Trophoblast cell (in vitro differentiated cells and primary cell): Measurements from ENCODE around the gene KCTD8.

Experiments
- DNase-seq, 2 donors: peaks; one replicate each; pipeline ENCODE4 v3.0.0-alpha.2; 2016
- H2AFZ ChIP-seq: 2 replicates; pipeline ENCODE4 v1.6.1; 2013; ENCODE audit warnings: low read length, moderate library complexity, mild to moderate bottlenecking; ENCODE audit not compliant: insufficient read depth, poor library complexity
- H2AK5ac ChIP-seq: 2 replicates; pipeline ENCODE4 v1.6.1; 2013; ENCODE audit warnings: mild to moderate bottlenecking, low read length
- H2BK120ac ChIP-seq: 2 replicates; pipeline ENCODE4 v1.6.1; 2013; ENCODE audit warnings: low read length, mild to moderate bottlenecking, moderate library complexity; ENCODE audit not compliant: insufficient read depth, poor library complexity
- H2BK12ac ChIP-seq: 2 replicates; pipeline ENCODE4 v1.6.1; 2013; ENCODE audit warnings: mild to moderate bottlenecking, low read length, moderate library complexity
- H2BK5ac ChIP-seq: 2 replicates; pipeline ENCODE4 v1.6.1; 2013; ENCODE audit warnings: low read length, low read depth, moderate library complexity, mild to moderate bottlenecking; ENCODE audit not compliant: poor library complexity
- H3K14ac ChIP-seq: 2 replicates; pipeline ENCODE4 v1.6.1; 2013; ENCODE audit warnings: mild to moderate bottlenecking, low read length
- H3K18ac ChIP-seq: 2 replicates; pipeline ENCODE4 v1.6.1; 2013; ENCODE audit warnings: mild to moderate bottlenecking, low read length
- H3K23ac ChIP-seq: 2 replicates; pipeline ENCODE4 v1.6.1; 2013; ENCODE audit warnings: low read length
- H3K27ac ChIP-seq: 2 replicates; pipeline ENCODE4 v1.5.1; 2013; ENCODE audit warnings: low read depth, mild to moderate bottlenecking, inconsistent platforms, low read length, moderate library complexity
- H3K27me3 ChIP-seq: 2 replicates; pipeline ENCODE4 v1.6.1; 2013; ENCODE audit warnings: inconsistent platforms, mild to moderate bottlenecking, low read length, moderate library complexity; ENCODE audit not compliant: insufficient read depth
- H3K36me3 ChIP-seq, 2 experiments: 1 replicate in 1 of 2; 2 replicates in 1 of 2; pipeline ENCODE4 v1.6.1; 2013; ENCODE audit warnings: low read length in 2 of 2, mild to moderate bottlenecking in 2 of 2, moderate library complexity in 1 of 2; ENCODE audit not compliant: insufficient read depth in 2 of 2, control insufficient read depth in 1 of 2
- H3K4ac ChIP-seq: 2 replicates; pipeline ENCODE4 v1.6.1; 2013; ENCODE audit warnings: low read depth, mild to moderate bottlenecking, low read length, moderate library complexity
- H3K4me1 ChIP-seq, 2 experiments: 1 replicate in 1 of 2; 2 replicates in 1 of 2; pipeline ENCODE4 v1.6.1; 2013; ENCODE audit warnings: low read length in 2 of 2, mild to moderate bottlenecking in 2 of 2, moderate library complexity in 1 of 2; ENCODE audit not compliant: insufficient read depth in 2 of 2, control insufficient read depth in 1 of 2
- H3K4me2 ChIP-seq: 2 replicates; pipeline ENCODE4 v1.6.1; 2013; ENCODE audit warnings: inconsistent platforms, mild to moderate bottlenecking, low read length, moderate library complexity
- H3K4me3 ChIP-seq: 2 replicates; pipeline ENCODE4 v1.5.1; 2013; ENCODE audit warnings: mild to moderate bottlenecking, low read depth, low read length, inconsistent platforms
- H3K79me1 ChIP-seq: one replicate; pipeline ENCODE4 v1.6.1; 2013; ENCODE audit warnings: low read length
- H3K79me2 ChIP-seq: 2 replicates; pipeline ENCODE4 v1.6.1; 2013; ENCODE audit warnings: low read length, mild to moderate bottlenecking; ENCODE audit not compliant: control insufficient read depth, insufficient read depth, poor library complexity
- H3K9ac ChIP-seq: 2 replicates; pipeline ENCODE4 v1.6.1; 2013; ENCODE audit warnings: mild to moderate bottlenecking, low read length
- H3K9me3 ChIP-seq: 2 replicates; pipeline ENCODE4 v1.6.1; 2013; ENCODE audit warnings: low read depth, mild to moderate bottlenecking, control low read depth, inconsistent platforms, low read length; ENCODE audit not compliant: insufficient read depth
- H4K12ac ChIP-seq: 2 replicates; pipeline ENCODE4 v1.6.1; 2013; ENCODE audit warnings: low read depth, mild to moderate bottlenecking, low read length, moderate library complexity
- H4K8ac ChIP-seq: 2 replicates; pipeline ENCODE4 v1.6.1; 2013; ENCODE audit warnings: low read depth, mild to moderate bottlenecking, low read length, moderate library complexity
- H4K91ac ChIP-seq: one replicate; pipeline ENCODE4 v1.6.1; 2013; ENCODE audit warnings: low read depth, mild to moderate bottlenecking, low read length, moderate library complexity
- WGBS: extraction: QIAGEN DNeasy Blood & Tissue Kit; methylation state at CpG from one replicate; pipeline ENCODE4 v1.1.7; 2013; ENCODE audit warnings: missing lambda C conversion rate; ENCODE audit not compliant: insufficient read length, insufficient coverage; ENCODE audit errors: extremely low coverage; 5-methylcytosine and 5-hydroxymethylcytosine counted together

Gene KCTD8

GRCh38 chr4:44147571-44148075, 301.0 kb downstream of the KCTD8 start:
- no CpG with 5 or more reads among the region's 1 CpG for WGBS
- H3K4me2 ChIP-seq: no peak overlapping the region

GRCh38 chr4:44146516-44146915, 302.1 kb downstream of the KCTD8 start:
- Histone ChIP-seq H3K36me3 (no peaks in the 10 kb centered on the region), H2BK12ac (no peak overlapping the region), H2AK5ac (no peak overlapping the region), H3K79me2 (no peaks in the 10 kb centered on the region), H3K4me2 (no peak overlapping the region), H3K4me3 (no peak overlapping the region), H4K12ac (no peak overlapping the region), H2BK120ac (no peak overlapping the region), H3K27me3 (no peaks in the 10 kb centered on the region), H3K79me1 (no peaks in the 10 kb centered on the region), H3K9ac (no peak overlapping the region), H3K27ac (no peak overlapping the region), H4K8ac (no peak overlapping the region), H3K18ac (no peak overlapping the region), H3K9me3 (no peaks in the 10 kb centered on the region), H3K14ac (no peak overlapping the region), H2AFZ (no peak overlapping the region), H4K91ac (no peak overlapping the region), H3K4ac (no peak overlapping the region), H3K4me1 (peaks cover 0 to 2% of the 10 kb centered on the region in 2 experiments), H3K23ac (no peak overlapping the region), H2BK5ac (no peak overlapping the region)
- DNase-seq: no peak
- whole genome bisulfite sequencing: no CpG with 5 or more reads among the region's 1 CpG

More at GRCh38 chr4:44147571-44148075, 301.0 kb downstream of the KCTD8 start:
- Histone ChIP-seq H3K4me1 (peaks cover 0 to 2% of the 10 kb centered on the region in 2 experiments), H3K4ac (no peak overlapping the region), H3K9ac (no peak overlapping the region), H2AK5ac (no peak overlapping the region), H2AFZ (no peak overlapping the region), H4K91ac (no peak overlapping the region), H3K27ac (no peak overlapping the region), H3K27me3 (no peaks in the 10 kb centered on the region), H2BK120ac (no peak overlapping the region), H2BK5ac (no peak overlapping the region), H3K79me1 (no peaks in the 10 kb centered on the region), H4K12ac (no peak overlapping the region), H3K23ac (no peak overlapping the region), H3K36me3 (no peaks in the 10 kb centered on the region), H3K14ac (no peak overlapping the region), H4K8ac (no peak overlapping the region), H2BK12ac (no peak overlapping the region), H3K18ac (no peak overlapping the region), H3K4me3 (no peak overlapping the region), H3K9me3 (no peaks in the 10 kb centered on the region), H3K79me2 (no peaks in the 10 kb centered on the region)
- peak in 1 of 2 donors; percentile 22 for DNase-seq

GRCh38 chr4:44145868-44146267, 302.7 kb downstream of the KCTD8 start:
- no peak overlapping the region for H4K8ac ChIP-seq
- no peaks in the 10 kb centered on the region for H3K27me3 ChIP-seq
- no peak overlapping the region for H3K9ac ChIP-seq
- H2AFZ ChIP-seq: no peak overlapping the region
- no peak overlapping the region for H4K12ac ChIP-seq
- H3K4me3 ChIP-seq: no peak overlapping the region
- no peak overlapping the region for H3K27ac ChIP-seq
- no peak overlapping the region for H3K4me2 ChIP-seq
- peaks cover 0 to 2% of the 10 kb centered on the region in 2 experiments for H3K4me1 ChIP-seq
- H3K9me3 ChIP-seq: no peaks in the 10 kb centered on the region
- no peak overlapping the region for H2BK5ac ChIP-seq
- no peak overlapping the region for H2BK120ac ChIP-seq
- no peaks in the 10 kb centered on the region for H3K79me1 ChIP-seq
- H4K91ac ChIP-seq: no peak overlapping the region
- no peak overlapping the region for H2AK5ac ChIP-seq
- H3K23ac ChIP-seq: no peak overlapping the region
- DNase-seq: peak in 1 of 2 donors; percentile 28
- no peaks in the 10 kb centered on the region for H3K79me2 ChIP-seq
- no peaks in the 10 kb centered on the region for H3K36me3 ChIP-seq
- H3K14ac ChIP-seq: no peak overlapping the region
- H3K18ac ChIP-seq: no peak overlapping the region
- no peak overlapping the region for H2BK12ac ChIP-seq
- no peak overlapping the region for H3K4ac ChIP-seq

GRCh38 chr4:44132526-44132925, 316.1 kb downstream of the KCTD8 start:
- H2AFZ ChIP-seq: no peak overlapping the region

More at GRCh38 chr4:44132526-44132925, 316.1 kb downstream of the KCTD8 start:
- H4K91ac ChIP-seq: no peak overlapping the region
- no CpG with 5 or more reads among the region's 1 CpG for WGBS
- H3K4me3 ChIP-seq: no peak overlapping the region
- H4K8ac ChIP-seq: no peak overlapping the region
- H3K4me1 ChIP-seq: no peaks in the 10 kb centered on the region
- H3K23ac ChIP-seq: no peak overlapping the region
- no peaks in the 10 kb centered on the region for H3K9me3 ChIP-seq
- no peak overlapping the region for H3K14ac ChIP-seq
- H4K12ac ChIP-seq: no peak overlapping the region
- no peaks in the 10 kb centered on the region for H3K79me1 ChIP-seq
- no peaks in the 10 kb centered on the region for H3K27me3 ChIP-seq
- H3K18ac ChIP-seq: no peak overlapping the region
- H2AK5ac ChIP-seq: no peak overlapping the region
- H3K4ac ChIP-seq: no peak overlapping the region
- DNase-seq: no peak
- no peaks in the 10 kb centered on the region for H3K79me2 ChIP-seq
- no peak overlapping the region for H2BK120ac ChIP-seq
- H3K9ac ChIP-seq: no peak overlapping the region
- H3K27ac ChIP-seq: no peak overlapping the region
- H3K36me3 ChIP-seq: no peaks in the 10 kb centered on the region
- H2BK5ac ChIP-seq: no peak overlapping the region
- no peak overlapping the region for H3K4me2 ChIP-seq
- no peak overlapping the region for H2BK12ac ChIP-seq
